ENCODE results near the gene CYTH3.
A peak's percentile ranks its signal among the peaks of the same experiment; 100 is the strongest.
"Not testable (repeated sequence)": the region's sequence is repeated elsewhere in the genome, so short reads cannot be mapped to it uniquely, and the experiment has no call there.

CYTH3 gene

DNA sequence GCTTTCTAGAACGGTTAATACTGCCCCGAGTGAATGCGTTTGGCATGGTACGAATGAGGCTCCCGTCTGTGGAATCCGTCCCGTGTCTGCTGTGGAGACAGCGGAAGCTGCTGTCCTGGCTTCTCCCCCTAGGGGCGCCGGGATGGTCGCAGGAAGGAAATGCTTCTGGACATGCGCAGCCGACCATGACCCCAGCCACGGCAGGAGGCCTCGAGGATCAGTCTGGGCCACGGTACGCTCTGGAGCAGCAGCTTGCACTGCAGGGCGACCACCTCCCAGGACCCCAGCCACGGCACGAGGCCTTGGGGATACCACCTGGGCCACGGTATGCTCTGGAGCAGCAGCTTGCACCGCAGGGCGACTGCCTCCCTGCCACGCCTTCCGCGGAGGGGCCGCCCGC, 107.9 kb downstream of the CYTH3 start:
- DNase-seq, result no peak

GRCh38 chr7:6164010-6164409, 108.4 kb downstream of the CYTH3 start:
- no peak for DNase-seq

DNA sequence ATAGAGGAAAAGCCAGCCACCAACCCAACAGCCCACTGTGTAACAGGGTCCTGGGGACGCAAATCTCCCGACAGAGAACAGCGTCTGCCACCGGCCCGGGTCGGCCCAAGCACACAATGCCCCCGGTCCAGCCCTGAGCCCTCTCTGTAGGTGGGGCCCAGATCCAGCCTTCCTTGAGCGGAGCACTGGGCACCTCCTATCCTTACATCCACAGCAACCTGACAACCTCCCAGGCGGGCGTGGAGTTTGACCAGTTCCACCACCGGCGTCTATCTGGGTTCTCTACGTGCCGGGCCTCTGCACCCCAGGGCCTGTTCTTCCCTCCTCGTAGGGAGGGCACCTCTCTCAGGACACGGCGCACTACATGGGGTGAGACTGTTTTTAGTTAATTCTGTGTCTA, 109.0 kb downstream of the CYTH3 start:
- no peak for DNase-seq

DNA sequence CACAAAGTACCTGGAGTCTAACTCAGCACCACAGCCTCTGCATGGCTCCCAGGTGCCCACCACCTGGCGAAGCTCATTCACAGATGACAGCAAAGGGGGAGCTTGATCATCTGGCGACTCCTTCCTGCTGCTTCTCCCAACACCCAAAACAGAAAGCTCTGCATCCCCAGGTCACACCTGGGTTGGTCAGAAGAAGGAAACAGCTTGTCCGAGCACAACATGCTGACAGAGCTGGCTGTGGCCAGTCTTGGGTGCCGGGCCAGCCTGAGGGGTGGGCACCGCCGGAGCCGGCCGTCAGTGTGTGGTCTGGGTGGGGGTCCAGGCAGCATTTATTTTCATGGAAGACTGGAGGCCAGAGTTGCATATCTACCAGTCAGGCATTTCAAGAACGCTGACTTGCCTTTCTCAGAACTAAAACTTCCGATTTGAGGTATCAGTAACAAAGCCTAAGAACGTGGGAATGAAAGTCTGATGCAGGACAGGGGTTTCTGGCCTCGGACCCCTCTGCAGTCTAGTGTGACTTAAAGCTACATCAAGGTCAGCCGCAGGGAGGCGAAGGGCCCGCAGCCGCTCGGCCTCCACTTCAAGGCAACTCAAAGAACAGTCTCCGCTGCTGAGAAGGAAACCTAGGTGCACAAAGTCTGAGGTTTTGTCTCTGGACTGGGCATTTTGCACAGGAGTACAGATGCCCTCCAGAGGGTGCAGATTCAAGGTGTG, 109.6 kb downstream of the CYTH3 start:
- DNase-seq, result no peak

GRCh38 chr7:6162331-6162620, 110.1 kb downstream of the CYTH3 start:
- no peak for DNase-seq

DNA sequence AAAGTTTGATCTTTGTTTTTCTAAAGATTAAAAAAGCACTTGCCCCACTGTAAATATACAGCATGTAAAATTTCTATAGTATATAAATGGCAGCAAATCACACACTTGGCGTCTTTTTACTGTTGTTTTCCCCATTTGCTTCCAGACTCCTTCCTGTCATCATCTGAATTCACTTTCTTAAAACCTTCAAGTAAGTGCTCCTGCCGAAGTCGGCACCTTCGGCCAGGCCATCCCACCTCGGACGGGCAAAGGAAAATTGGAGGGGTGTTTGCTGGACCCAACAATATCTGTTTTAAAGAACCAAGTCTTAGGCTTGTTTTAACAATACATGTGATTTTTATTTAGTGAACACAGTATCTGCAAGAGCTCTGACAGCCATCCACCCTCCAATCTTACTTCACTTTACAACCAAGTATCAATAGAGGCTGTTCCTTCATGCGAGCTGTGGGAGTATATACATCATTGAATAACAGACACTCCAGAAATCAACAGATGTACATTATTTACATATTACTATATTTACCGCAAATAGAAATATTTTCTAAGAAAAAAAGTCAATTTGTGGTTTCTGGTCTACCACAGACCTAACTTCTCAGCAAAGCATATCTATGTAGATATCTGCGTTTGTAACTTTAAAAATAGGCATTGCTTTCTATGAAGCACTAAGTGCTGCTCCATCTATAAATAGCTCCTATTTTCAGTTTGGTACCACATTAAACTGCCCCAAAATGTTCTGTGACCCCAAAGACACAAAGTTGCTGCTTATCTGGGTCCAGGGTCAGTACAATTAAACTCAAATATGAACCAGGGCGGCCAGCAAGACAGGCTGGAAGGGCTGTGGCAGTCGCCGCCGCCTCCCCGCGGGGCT, 110.7 kb downstream of the CYTH3 start:
- DNase-seq, result peak; percentile 29

DNA sequence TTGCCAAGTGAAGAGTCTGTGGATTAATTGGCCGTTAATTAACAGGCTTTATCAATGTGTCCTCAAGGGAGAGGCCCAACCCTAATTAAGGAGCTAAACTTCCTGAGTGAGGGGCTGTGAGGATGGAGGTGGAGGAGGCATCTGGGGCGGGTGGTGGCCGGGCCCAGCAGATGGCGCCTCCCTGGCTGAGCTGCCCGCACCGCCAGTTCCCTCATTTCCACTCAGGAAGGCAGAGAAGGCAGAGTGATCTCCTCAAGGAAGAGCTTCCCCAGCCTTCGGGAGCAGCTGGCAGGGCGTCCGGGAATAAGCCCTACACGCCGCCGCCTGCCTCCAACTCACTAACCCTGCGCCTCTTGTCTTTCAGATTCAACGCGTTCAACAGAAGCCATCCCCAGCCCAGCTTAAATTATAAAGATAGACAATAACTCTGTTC, 112.2 kb downstream of the CYTH3 start:
- DNase-seq, result peak; percentile 83

DNA sequence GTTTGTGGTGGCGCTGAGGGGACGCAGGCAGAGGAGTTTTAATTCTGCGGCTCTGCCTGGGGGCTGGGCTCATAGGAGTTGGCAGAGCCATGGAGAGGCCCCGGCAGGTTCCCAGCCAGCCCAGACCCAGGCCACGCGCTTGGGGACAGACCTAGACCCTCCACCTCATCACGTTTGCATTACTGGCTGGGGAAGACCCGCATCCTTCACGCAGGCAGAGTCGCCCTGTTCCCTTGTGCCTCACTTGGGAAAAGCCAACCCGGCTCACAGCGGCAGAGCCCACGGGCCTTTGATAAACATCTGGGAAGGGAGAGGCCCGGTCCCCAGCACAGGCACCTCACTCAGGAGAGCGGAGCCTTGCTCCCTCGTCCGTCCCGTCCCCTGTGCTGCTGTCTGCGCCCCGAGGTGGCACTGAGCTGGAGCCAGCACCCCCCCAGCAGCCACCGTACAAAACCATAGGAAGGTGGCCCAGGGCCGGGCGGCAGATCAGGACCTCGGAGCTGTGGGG, 112.8 kb downstream of the CYTH3 start:
- no peak for DNase-seq

DNA sequence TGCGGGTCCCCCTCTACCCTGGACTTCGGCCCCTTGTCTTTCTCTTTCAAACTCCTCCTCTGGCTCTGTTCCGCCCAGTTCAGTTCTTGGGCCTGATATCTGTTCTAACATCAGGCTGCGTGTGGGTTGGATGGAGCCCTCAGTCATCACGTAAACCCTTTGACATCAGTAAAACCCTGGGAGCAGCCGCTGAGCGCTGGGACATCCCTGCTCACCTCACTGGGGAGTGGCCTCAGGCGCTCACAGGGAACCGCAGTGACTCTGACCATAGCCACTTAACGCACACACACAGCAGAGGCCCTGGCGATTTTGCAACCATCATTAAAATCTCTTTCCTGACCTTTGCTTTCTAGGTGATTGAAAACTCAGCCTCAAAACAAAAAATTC, 113.3 kb downstream of the CYTH3 start:
- no peak for DNase-seq

DNA sequence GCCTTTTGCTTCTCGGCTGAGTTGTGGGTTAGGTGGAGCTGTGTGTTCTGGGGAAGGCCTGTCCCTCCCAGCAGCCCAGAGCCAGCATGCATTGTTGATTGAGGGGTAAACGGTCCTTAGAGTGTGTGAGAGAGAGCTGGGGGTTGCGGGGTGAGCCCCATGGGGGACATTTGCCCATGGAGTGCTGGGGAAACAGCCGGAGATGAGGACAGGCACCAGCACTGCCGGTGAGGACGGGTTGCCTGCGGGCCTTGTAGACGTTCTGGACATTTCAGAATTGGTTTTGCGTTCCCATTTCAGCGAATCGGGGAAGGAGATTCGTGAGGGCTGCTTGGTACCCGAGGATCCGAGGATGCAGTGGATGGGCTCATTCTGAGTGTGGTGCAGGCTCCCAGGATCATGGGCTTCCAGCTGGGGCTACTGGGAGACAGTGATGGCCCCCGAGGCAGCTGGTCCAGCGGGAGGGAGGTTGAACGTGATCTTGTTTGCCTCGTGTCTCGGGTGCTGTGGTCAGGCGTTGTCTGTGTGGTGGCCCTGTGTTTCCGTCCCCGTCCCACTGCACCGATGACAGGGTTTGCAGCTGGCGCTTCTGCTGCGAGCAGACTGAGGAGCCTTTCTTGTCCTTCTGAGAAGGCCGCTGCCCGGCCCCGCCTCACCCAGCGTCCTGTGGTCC, 113.9 kb downstream of the CYTH3 start:
- DNase-seq, result no peak

DNA sequence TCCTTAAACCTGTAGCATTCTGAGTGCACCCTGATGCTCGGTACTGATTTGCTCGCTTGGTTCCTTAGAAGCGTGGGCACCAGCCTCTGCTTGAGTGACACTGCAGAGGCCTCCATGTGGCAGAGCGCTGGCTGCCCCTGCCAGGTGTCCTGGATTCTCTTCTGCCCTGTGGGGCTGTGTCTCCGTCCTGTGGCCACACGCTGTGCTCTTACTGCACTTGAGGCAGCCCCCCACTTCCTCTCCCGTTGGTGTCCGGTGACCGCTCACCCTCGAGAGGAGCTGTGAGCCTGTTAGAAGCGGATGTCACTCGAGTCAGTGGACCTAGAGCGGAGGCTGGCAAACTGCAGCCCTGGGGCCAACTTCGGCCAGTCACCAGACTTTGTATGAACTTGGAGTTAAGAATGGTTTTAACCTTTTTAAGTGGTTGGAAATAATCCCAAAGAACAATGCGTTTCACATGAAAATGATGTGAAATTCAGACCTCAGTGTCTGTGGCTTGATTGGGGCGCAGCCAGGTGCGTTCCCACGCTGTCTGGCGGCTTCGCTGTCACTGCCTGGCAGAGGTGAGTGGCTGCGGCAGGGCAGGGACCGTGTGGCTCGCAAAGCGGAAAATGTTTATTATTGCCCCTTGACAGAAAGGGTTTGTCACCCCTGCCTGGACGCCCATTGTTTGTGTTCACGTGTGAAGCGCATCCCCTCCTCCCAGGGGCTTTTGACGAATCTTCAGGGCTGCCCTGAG, 114.6 kb downstream of the CYTH3 start:
- DNase-seq, result no peak

DNA sequence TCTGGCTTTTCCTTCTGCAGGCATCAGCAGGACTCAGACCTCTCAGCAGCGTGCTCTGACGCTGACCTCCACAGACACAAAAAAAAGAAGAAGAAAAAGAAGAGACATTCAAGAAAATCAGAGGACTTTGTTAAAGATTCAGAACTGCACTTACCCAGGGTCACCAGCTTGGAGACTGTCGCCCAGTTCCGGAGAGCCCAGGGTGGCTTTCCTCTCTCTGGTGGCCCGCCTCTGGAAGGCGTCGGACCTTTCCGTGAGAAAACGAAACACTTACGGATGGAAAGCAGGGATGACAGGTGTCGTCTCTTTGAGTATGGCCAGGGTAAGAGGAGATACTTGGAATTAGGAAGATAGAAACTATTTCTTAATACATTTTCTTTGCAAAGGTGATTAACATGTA, 115.7 kb downstream of the CYTH3 start:
- no peak for DNase-seq

DNA sequence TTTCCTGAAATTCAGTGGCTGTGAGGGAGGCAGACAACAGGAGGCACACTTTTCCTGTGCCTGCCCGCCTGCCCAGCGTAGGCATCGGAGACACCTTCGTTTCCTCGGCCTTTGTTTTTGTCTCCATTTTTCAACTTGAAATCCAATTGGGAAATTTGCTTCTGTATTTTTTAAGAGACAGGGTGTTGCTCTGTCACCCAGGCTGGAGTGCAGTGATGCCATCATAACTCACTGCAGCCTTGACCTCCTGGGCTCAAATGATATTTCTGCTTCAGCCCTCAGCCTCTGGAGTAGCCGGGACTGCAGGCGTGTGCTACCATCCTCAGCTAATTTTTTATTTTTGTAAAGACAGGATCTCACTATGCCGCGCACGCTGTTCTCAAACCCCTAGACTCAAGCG, 116.8 kb downstream of the CYTH3 start:
- no peak for DNase-seq

DNA sequence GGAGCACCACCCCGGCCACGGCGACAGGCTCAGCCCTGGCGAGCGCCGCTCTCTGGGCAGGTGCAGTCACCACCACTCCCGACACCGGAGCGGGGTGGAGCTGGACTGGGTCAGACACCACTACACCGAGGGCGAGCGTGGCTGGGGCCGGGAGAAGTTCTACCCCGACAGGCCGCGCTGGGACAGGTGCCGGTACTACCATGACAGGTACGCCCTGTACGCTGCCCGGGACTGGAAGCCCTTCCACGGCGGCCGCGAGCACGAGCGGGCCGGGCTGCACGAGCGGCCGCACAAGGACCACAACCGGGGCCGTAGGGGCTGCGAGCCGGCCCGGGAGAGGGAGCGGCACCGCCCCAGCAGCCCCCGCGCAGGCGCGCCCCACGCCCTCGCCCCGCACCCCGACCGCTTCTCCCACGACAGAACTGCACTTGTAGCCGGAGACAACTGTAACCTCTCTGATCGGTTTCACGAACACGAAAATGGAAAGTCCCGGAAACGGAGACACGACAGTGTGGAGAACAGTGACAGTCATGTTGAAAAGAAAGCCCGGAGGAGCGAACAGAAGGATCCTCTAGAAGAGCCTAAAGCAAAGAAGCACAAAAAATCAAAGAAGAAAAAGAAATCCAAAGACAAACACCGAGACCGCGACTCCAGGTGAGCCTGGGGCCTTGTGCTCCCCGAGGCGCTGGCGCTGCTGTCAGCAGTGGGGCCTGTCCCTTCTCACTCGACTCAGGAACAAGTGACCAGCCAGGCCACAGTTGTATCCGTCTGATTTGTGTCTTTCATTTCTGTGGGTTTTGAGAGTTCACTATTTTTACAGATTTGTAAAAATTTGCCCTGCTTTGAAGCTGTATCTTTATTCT, 117.7 kb downstream of the CYTH3 start:
- no peak for DNase-seq

GRCh38 chr7:6153646-6154541, 118.5 kb downstream of the CYTH3 start:
- DNase-seq, result no peak

- no peak for DNase-seq
These were observed 120.3 kb downstream of the CYTH3 start for GRCh38 chr7:6151994-6152735.

- not testable (repeated sequence) for DNase-seq
These were observed 120.9 kb downstream of the CYTH3 start for GRCh38 chr7:6151527-6151926.

DNA sequence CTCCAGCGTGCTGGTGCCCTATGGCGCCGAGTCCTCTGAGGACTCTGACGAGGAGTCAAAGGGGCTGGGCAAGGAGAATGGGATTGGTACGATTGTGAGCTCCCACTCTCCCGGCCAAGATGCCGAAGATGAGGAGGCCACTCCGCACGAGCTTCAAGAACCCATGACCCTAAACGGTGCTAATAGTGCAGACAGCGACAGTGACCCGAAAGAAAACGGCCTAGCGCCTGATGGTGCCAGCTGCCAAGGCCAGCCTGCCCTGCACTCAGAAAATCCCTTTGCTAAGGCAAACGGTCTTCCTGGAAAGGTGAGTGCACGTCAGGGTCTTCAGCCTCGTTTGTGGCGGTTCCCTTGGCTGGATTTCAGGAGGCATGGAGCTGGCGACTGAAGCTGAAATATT, 122.4 kb downstream of the CYTH3 start:
- DNase-seq, result no peak

DNA sequence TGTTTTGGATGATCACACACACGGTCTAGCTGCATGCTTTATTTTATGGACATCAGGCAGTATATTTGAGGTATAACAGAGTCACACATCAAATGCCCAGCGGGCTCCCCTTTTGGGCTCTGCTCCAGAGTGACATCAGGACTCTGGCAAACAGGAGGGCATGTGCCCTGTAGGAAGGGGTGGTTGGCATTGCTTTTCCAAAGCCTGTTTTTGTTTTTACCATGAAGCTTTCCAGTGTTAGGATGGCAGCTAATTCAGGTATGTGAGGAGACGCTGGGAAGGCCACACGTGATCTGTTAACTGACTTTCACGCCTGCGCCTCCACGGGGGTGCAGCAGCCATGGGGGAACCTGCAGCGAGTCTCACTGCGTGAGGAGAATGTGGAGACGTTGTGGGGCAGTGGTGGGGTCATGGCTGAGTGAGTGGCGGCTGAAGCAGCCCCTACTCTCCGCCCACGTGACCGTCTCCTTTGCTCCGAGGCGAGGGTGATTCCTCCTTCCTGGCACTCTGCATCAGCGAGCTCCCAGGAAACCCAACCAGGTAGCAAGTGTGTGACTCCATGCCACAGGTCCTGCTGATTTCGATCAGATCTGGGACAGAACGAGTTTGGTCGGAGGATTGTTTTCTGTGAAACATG, 123.6 kb downstream of the CYTH3 start:
- DNase-seq, result no peak

DNA sequence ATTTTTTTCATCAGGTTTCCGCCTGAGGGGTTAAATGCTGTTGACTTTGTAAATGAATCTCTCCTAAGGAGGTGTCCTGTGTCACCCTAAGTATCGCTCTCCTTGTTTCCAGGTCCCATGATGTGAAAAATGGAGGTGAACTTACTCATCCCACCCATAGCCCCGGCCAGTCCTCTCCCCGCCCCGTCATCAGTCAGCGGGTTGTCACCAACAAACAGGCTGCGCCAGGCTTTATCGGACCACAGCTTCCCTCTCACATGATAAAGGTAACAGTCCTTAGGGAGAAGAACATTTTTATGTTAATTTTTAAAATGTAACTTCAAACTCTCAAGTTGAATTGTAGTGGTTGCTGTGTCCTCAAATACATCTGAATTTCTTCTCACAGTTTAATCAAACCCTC, 124.8 kb downstream of the CYTH3 start:
- no peak for DNase-seq
